Loucy (cell line): ENCODE measurements around the gene FAM120AOS.

Experiments
- EZH2phosphoT487 ChIP-seq: fragments of 200-600 bp; IDR thresholded peaks from 2 replicates; pipeline ENCODE4 v1.6.1; 2018; ENCODE audit warnings: antibody characterized with exemption, mild to moderate bottlenecking, moderate library complexity, borderline replicate concordance
- TF ChIP-seq, protein P1 (sequence below): fragments of 200-600 bp; sonication (generic); conservative IDR thresholded peaks from 2 replicates; pipeline ENCODE4 v1.5.1; 2014; ENCODE audit warnings: mild to moderate bottlenecking, antibody characterized with exemption, low read length

DNA sequence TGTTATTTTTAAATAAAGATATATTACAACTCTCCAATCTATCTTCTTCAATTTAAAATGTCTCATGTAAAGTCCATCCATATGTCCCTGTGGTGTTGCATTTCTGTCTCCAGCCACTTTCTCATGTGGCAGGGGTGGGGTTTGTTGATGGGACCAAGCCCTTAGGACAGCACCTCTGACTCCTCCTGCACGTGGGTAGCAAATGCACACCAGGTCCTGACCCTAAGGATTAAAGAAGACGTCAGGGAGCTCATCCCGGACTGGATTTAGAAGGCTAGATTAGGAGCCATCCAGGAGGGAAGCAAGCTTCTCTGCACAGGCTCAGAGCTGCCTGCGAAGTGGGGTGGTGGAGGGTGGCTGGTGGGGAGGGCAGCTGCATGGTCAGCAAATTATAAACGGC is 38.9 kb upstream of the FAM120AOS start:
- TF ChIP-seq, protein P1, sequence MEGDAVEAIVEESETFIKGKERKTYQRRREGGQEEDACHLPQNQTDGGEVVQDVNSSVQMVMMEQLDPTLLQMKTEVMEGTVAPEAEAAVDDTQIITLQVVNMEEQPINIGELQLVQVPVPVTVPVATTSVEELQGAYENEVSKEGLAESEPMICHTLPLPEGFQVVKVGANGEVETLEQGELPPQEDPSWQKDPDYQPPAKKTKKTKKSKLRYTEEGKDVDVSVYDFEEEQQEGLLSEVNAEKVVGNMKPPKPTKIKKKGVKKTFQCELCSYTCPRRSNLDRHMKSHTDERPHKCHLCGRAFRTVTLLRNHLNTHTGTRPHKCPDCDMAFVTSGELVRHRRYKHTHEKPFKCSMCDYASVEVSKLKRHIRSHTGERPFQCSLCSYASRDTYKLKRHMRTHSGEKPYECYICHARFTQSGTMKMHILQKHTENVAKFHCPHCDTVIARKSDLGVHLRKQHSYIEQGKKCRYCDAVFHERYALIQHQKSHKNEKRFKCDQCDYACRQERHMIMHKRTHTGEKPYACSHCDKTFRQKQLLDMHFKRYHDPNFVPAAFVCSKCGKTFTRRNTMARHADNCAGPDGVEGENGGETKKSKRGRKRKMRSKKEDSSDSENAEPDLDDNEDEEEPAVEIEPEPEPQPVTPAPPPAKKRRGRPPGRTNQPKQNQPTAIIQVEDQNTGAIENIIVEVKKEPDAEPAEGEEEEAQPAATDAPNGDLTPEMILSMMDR, result no peak
- TF ChIP-seq EZH2phosphoT487, result no peak
